Measurements from ENCODE around the gene LRP4. TPM values are rescaled to one million over a fixed set of nuclear protein-coding genes. Genes with fewer than 3 reads are reported as not detected.

Gene LRP4
- total RNA-seq, 1 experiment from 2014 or later = 9.6 TPM

DNA sequence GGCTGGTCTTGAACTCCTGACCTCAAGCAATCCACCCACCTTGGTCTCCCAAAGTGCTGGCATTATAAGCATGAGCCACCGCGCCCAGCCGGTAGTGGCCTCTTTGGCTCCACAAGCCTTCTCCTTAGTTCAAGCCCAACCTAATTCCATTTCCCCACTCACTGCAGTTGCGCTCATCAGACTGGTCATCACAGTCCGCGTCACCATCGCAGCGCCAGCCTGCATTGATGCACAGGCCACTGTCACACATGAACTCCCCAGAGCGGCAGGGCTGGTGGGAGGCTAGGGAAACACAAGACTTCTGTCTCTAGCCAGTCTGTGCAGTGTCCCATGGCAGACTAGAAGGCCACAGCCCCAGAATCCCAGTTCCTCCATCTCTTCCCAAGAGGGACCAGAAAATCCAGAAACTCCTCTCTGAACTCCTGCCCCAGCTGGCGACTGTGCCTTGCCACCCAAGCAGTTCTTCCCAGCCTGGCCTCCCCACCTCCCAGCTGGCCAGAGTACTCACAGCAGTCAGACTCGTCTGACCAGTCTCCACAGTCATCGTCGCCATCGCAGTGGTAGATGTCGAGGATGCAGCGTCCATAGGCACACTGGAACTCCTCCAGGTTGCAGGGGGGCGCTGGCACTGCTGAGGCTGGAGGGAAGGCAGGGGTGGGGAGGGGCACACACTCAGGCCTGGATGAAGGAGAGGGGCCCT lies 19.8 kb downstream of the LRP4 start:
- Histone ChIP-seq H3K4me3 (no peak overlapping the region), H4K20me1 (ENCODE audit: insufficient read depth) (no peaks in the 10 kb centered on the region), H3K27me3 (ENCODE audit: insufficient read depth, low read depth) (no peaks in the 10 kb centered on the region), H3K4me1 (replicated peaks; ENCODE audit: insufficient read depth) (peaks cover 37% of the 10 kb centered on the region), H3K36me3 (ENCODE audit: low read depth) (no peaks in the 10 kb centered on the region), H3K9me3 (ENCODE audit: insufficient read depth, low read depth) (no peaks in the 10 kb centered on the region), H3K79me2 (ENCODE audit: low read depth) (no peaks in the 10 kb centered on the region), H3K4me2 (peak overlapping the region; percentile 33), H3K27ac (no peak overlapping the region), H2AFZ (no peak overlapping the region), H3K9me2 (ENCODE audit: insufficient read depth) (no peaks in the 10 kb centered on the region), H3F3A (ENCODE audit: insufficient read depth, low read depth) (peaks cover 22% of the 10 kb centered on the region)
- intact Hi-C loops (cut with micrococcal nuclease; ENCODE audit: unreplicated experiment) = no loop called here
- ChIA-PET CTCF (interaction anchor here (0.6 kb wide), 1 partner anchor 360 kb away, joined by 3 read pairs; no protein-coding TSS in a partner anchor), POLR2A (ENCODE audit: unreplicated experiment) (no interaction called here)
- peak; percentile 84 to 85 for DNase-seq
- BruUV-seq (replicated peaks) = no TSS peak
- no peak for TF ChIP-seq EZH2 (IDR thresholded peaks at IDR 0.05; ENCODE audit: low read depth)
- TF ChIP-seq, protein P1, sequence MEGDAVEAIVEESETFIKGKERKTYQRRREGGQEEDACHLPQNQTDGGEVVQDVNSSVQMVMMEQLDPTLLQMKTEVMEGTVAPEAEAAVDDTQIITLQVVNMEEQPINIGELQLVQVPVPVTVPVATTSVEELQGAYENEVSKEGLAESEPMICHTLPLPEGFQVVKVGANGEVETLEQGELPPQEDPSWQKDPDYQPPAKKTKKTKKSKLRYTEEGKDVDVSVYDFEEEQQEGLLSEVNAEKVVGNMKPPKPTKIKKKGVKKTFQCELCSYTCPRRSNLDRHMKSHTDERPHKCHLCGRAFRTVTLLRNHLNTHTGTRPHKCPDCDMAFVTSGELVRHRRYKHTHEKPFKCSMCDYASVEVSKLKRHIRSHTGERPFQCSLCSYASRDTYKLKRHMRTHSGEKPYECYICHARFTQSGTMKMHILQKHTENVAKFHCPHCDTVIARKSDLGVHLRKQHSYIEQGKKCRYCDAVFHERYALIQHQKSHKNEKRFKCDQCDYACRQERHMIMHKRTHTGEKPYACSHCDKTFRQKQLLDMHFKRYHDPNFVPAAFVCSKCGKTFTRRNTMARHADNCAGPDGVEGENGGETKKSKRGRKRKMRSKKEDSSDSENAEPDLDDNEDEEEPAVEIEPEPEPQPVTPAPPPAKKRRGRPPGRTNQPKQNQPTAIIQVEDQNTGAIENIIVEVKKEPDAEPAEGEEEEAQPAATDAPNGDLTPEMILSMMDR (conservative IDR thresholded peaks at IDR 0.05) = no peak

DNA sequence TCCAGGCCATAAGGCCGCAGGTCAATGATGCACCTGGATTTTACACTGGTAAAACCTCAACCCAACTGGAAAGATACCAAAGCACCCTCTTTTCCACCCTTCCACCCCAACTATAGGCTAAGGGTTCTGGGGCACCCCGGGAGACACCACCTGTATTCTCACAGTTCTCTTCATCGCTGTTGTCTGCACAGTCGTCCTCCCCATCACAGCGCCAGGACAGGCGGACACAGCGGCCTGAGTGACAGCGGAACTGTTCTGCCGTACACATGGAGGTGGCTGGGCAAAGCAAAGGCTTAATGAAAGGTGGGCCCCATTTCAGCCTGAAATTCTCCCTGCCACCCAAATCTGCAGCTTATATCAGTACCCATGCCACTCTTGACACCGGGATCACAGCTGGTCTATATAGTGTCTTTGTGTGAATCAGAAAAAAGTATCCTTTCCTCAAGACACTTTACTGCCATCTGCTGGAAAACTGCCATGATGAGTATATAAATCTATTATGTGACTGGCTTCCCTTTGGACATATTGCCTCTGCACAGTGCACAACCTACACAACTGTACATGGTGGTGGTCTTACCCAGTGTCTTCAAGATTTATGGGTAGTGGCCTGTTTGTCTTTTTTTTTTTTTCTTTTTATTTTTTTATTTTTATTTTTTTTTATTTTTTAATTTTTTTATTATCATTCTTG lies 21.5 kb downstream of the LRP4 start:
- no TSS peak for BruUV-seq (replicated peaks)
- CTCF ChIA-PET = interaction anchor here (0.7 kb wide), 1 partner anchor 168 kb away, joined by 11 read pairs; no protein-coding TSS in a partner anchor
- intact Hi-C loops (cut with micrococcal nuclease; ENCODE audit: unreplicated experiment) = no loop called here

DNA sequence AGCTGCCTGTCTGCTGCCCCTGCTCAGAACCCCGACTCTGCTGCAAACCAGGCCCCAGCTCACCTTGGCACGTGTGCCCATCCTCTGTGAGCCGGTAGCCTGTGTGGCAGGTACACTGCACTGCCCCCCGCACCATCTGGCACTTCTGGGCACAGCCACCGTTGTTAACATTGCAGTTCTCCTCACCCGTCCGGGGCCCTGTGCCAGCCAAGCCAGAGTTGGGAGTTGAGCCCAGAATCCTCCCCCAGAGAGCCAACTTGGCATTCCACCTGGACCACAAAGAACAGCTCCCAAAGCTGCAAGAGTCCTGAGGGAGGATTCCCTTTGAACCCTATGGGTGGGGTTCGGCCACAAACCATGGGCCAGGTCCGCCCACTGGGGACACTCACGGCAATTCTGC lies 22.5 kb downstream of the LRP4 start:
- H3K4me2 ChIP-seq = no peak overlapping the region
- H3F3A ChIP-seq (ENCODE audit: insufficient read depth, low read depth) = peaks cover 17% of the 10 kb centered on the region
- BruUV-seq (replicated peaks) = no TSS peak
- H3K9me3 ChIP-seq (ENCODE audit: insufficient read depth, low read depth) = no peaks in the 10 kb centered on the region
- H3K27me3 ChIP-seq (ENCODE audit: insufficient read depth, low read depth) = no peaks in the 10 kb centered on the region
- no peak overlapping the region for H3K4me3 ChIP-seq
- ChIA-PET POLR2A (ENCODE audit: unreplicated experiment) (no interaction called here), CTCF (interaction anchor here (0.5 kb wide), 1 partner anchor 8 kb away, joined by 12 read pairs; no protein-coding TSS in a partner anchor)
- H3K79me2 ChIP-seq (ENCODE audit: low read depth) = no peaks in the 10 kb centered on the region
- no peaks in the 10 kb centered on the region for H3K9me2 ChIP-seq (ENCODE audit: insufficient read depth)
- no peak overlapping the region for H2AFZ ChIP-seq
- intact Hi-C loops (cut with micrococcal nuclease; ENCODE audit: unreplicated experiment) = no loop called here
- no peak for DNase-seq
- no peaks in the 10 kb centered on the region for H3K36me3 ChIP-seq (ENCODE audit: low read depth)
- H3K27ac ChIP-seq = no peak overlapping the region
- TF ChIP-seq, protein P1 (conservative IDR thresholded peaks at IDR 0.05) = no peak
- TF ChIP-seq EZH2 (IDR thresholded peaks at IDR 0.05; ENCODE audit: low read depth) = no peak
- peaks cover 28% of the 10 kb centered on the region for H3K4me1 ChIP-seq (replicated peaks; ENCODE audit: insufficient read depth)
- H4K20me1 ChIP-seq (ENCODE audit: insufficient read depth) = no peaks in the 10 kb centered on the region

More for the DNA sequence above, 21.5 kb downstream of the LRP4 start:
- Histone ChIP-seq H3K9me2 (ENCODE audit: insufficient read depth) (no peaks in the 10 kb centered on the region), H4K20me1 (ENCODE audit: insufficient read depth) (no peaks in the 10 kb centered on the region), H3K4me1 (replicated peaks; ENCODE audit: insufficient read depth) (peaks cover 37% of the 10 kb centered on the region), H3K4me2 (no peak overlapping the region), H3K9me3 (ENCODE audit: insufficient read depth, low read depth) (no peaks in the 10 kb centered on the region), H3K4me3 (no peak overlapping the region), H3K36me3 (ENCODE audit: low read depth) (no peaks in the 10 kb centered on the region), H3K79me2 (ENCODE audit: low read depth) (no peaks in the 10 kb centered on the region), H2AFZ (no peak overlapping the region), H3F3A (ENCODE audit: insufficient read depth, low read depth) (peaks cover 22% of the 10 kb centered on the region), H3K27me3 (ENCODE audit: insufficient read depth, low read depth) (no peaks in the 10 kb centered on the region), H3K27ac (no peak overlapping the region)
- TF ChIP-seq, protein P1 (conservative IDR thresholded peaks at IDR 0.05) = peak; percentile 53
- TF ChIP-seq EZH2 (IDR thresholded peaks at IDR 0.05; ENCODE audit: low read depth) = no peak
- POLR2A ChIA-PET (ENCODE audit: unreplicated experiment) = no interaction called here
- DNase-seq = no peak

Data from PC-9 (cell line).